Dendritic cell treated with granulocyte-macrophage colony-stimulating factor and Interleukin-4, amounts not matched to agents 40 ng/mL and 50 ng/mL, for 4 days (primary cell): ENCODE data around the gene EEPD1.
A peak's percentile ranks its signal among the peaks of the same experiment; 100 is the strongest.

Source experiments
- H3K27ac Mint-ChIP-seq: one replicate; pipeline ENCODE4 v1.8.0; 2022; ENCODE audit warnings: mild to moderate bottlenecking, mixed read lengths
- H3K27me3 Mint-ChIP-seq: one replicate; pipeline ENCODE4 v1.8.0; 2022; ENCODE audit warnings: mild to moderate bottlenecking, mixed read lengths
- H3K36me3 Mint-ChIP-seq: one replicate; pipeline ENCODE4 v1.8.0; 2022; ENCODE audit warnings: low read depth, mixed read lengths
- H3K4me1 Mint-ChIP-seq: one replicate; pipeline ENCODE4 v1.8.0; 2022; ENCODE audit warnings: low read depth, mixed read lengths
- H3K4me3 Mint-ChIP-seq: one replicate; pipeline ENCODE4 v1.8.0; 2022; ENCODE audit warnings: mild to moderate bottlenecking, moderate library complexity, mixed read lengths
- H3K9me3 Mint-ChIP-seq: one replicate; pipeline ENCODE4 v1.8.0; 2022; ENCODE audit warnings: mixed read lengths
- intact Hi-C: fragments of 100-400 bp; cut with micrococcal nuclease; formaldehyde crosslinking; loops from one replicate; pipeline ENCODE4 v1.15.0; 2022

EEPD1 gene

DNA sequence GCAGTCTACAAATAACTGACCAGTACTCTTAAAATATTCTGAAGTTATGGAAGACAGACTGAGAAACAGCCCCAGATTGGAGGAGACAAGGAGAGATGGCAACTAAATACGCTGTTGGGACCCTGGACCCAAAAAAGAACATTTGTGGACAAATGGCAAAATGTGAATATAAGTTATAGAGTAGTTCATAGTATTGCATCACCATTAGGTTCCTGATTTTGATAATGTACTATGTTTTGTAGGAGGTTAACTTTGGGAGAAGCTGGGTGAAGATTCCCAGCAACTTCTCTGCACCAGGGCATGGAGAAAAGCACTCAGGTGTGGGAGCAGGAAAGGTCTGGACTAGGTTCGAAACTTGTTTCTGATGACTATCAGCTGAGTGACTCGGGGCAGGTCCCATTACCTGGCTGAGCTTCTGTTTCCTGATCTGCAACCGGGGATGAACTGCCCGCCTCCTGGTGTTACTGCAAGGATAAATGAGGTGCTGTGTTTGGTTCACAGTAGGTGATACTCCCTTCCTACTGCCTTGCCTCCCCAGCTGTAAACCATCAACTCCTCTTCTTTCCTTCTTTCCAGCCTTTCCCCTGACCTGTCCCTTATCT, 48.2 kb downstream of the EEPD1 start:
- no peaks in the 10 kb centered on the region for H3K9me3 Mint-ChIP-seq
- H3K4me1 Mint-ChIP-seq: peaks cover 70% of the 10 kb centered on the region
- intact Hi-C loops: no loop called here
- H3K27me3 Mint-ChIP-seq: no peaks in the 10 kb centered on the region
- H3K27ac Mint-ChIP-seq: peak overlapping the region; percentile 41
- H3K36me3 Mint-ChIP-seq: peaks cover 12% of the 10 kb centered on the region
- no peak overlapping the region for H3K4me3 Mint-ChIP-seq

DNA sequence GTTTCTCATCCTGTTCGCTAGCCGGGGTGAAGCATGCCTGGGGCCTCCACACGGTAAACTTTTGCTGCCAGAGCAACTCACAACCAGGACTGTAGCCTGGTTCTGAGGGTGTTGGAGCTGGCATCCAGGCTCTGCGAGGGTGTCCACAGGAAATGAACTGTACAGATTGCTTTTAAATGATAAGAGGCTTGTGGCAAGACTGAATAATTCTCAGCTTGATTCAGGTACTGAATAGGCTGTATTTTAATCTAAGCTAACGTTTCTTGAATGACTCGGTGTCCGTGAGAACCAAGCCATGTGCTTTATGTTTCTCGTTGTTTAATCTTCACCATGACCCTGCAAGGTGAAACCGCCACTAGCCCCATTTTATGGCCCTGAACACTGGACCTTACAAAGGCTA, 49.3 kb downstream of the EEPD1 start:
- intact Hi-C loops: no loop called here
- H3K36me3 Mint-ChIP-seq: peaks cover 8% of the 10 kb centered on the region
- no peaks in the 10 kb centered on the region for H3K27me3 Mint-ChIP-seq
- H3K4me1 Mint-ChIP-seq: peaks cover 82% of the 10 kb centered on the region
- H3K9me3 Mint-ChIP-seq: no peaks in the 10 kb centered on the region
- peak overlapping the region; percentile 41 for H3K27ac Mint-ChIP-seq
- H3K4me3 Mint-ChIP-seq: no peak overlapping the region

DNA sequence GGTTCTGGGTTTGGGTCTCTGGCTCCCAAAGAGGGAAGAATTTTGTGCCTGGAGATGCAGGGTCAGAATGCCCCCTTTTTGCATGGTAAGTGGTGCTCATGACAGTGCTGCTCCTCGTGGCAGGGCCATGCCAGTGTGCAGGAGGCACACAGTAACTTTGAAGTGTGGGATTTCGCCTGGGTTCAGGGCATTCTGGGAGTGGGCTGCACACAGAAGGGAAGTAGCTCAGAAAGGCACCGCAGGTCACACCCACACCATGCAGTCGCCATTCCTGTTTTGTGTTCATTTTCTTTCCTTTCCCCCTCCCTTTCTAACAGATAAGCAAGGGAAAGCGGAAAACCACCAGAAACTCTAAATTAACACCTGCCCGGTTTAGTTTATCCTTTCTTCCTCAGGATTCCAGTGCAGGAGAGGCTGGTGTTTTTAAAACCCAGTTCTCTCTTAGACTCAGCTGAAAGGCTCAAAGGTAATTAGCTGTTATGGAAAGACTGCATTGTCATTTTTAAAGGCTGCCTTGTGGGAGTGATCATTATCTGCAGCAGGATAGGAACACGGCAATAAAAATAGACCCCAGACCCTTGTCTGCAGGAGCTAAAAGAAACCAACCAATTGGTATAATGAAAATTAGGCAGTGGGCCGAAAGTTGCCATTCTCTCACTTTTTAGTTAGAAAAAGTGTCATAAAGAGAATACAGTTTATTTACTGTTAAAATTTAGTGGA, 50.2 kb downstream of the EEPD1 start:
- intact Hi-C loops: no loop called here
- no peaks in the 10 kb centered on the region for H3K27me3 Mint-ChIP-seq
- H3K36me3 Mint-ChIP-seq: peaks cover 8% of the 10 kb centered on the region
- no peak overlapping the region for H3K4me3 Mint-ChIP-seq
- peak overlapping the region; percentile 41 for H3K27ac Mint-ChIP-seq
- no peaks in the 10 kb centered on the region for H3K9me3 Mint-ChIP-seq
- H3K4me1 Mint-ChIP-seq: peaks cover 90% of the 10 kb centered on the region

DNA sequence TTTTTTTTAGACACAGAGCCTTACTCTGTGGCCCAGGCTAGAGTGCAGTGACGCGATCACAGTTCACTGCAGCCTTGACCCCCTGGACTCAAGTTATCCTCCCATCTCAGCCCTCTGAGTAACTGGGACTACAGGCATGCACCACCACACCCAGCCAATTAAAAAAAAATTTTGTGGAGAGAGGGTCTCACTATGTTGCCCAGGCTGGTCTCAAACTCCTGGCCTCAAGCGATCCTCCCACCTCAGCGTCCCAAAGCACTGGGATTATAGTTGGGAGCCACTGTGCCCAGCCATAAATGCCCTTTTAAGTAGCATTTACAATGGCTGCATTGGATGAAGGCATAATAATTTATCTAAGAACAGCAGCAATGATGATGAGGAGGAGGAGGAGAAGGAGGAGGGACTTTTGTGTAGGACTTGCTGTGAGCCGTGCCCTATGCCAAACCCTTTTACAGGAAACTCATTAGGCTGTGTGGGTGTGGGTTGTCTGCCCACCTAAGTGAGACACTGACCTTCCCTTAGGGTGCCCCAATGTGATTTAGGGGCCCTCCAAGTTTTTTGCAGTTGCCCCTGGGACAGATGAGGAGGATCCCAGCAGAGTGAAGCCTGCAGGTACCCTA, 51.1 kb downstream of the EEPD1 start:
- Mint-ChIP-seq H3K27me3 (no peaks in the 10 kb centered on the region), H3K4me3 (no peak overlapping the region), H3K27ac (no peak overlapping the region), H3K9me3 (no peaks in the 10 kb centered on the region), H3K36me3 (peaks cover 8% of the 10 kb centered on the region), H3K4me1 (peaks cover 92% of the 10 kb centered on the region)
- intact Hi-C loops: no loop called here

DNA sequence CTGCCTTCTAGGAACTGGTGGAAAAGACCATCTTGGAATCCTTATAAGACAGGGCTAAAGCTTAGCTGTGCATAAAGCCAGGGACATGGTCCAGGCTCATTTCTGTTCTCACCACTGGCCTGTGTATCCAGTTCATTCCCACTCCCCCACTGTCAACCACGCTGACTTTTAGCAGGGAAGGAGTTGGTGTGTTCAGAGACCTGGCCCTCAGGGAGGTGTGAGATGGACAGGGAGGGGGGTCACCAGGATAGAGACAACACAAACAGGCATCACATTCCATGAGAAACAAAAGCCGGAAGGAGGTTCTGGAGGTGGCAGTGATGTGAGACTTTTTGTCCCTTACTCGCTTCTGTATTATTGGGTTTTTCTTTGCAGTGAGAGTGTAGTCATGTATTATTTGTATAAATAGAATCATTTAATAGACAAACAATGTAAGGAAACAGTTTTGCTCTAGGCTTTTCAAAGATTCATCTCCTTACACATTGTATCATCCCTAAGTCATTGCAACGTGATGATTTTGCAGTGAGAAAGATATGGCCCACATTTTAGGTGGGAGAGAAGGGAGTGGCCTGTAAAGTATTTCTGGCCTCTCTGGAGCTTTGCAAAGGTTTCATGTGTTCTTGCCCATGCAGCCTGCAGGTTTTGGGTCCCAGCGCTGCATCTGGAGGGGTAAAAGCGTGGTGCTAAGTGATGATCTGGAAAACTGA, 52.0 kb downstream of the EEPD1 start:
- Mint-ChIP-seq H3K4me1 (peaks cover 94% of the 10 kb centered on the region), H3K36me3 (peaks cover 8% of the 10 kb centered on the region), H3K4me3 (no peak overlapping the region), H3K27me3 (no peaks in the 10 kb centered on the region), H3K27ac (no peak overlapping the region), H3K9me3 (no peaks in the 10 kb centered on the region)
- intact Hi-C loops: loop anchor here (5.0 kb wide), 1 partner anchor 87 kb away; no protein-coding TSS in a partner anchor

DNA sequence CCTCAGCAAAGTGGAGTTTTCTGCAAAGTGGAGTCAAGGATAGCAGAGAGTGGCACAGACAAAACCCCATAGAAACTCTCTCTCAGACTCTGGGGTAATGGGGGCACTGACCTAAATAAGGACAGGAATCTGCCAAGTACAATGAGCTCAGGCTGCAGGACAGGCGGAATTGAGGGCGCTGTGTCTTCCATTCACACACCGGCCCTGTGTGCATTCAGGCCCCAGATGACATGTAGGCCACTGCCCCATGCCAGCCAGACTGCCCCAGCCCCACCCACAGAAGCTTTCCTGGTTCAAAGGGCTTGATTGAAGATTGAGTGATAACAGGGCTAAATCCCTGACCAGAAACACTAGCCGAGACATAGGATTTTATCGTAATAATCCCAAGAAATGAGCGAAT, 52.7 kb downstream of the EEPD1 start:
- peaks cover 8% of the 10 kb centered on the region for H3K36me3 Mint-ChIP-seq
- intact Hi-C loops: loop anchor here (5.0 kb wide), 1 partner anchor 86 kb away; no protein-coding TSS in a partner anchor
- peaks cover 94% of the 10 kb centered on the region for H3K4me1 Mint-ChIP-seq
- H3K27me3 Mint-ChIP-seq: no peaks in the 10 kb centered on the region
- H3K27ac Mint-ChIP-seq: no peak overlapping the region
- H3K9me3 Mint-ChIP-seq: no peaks in the 10 kb centered on the region
- no peak overlapping the region for H3K4me3 Mint-ChIP-seq

DNA sequence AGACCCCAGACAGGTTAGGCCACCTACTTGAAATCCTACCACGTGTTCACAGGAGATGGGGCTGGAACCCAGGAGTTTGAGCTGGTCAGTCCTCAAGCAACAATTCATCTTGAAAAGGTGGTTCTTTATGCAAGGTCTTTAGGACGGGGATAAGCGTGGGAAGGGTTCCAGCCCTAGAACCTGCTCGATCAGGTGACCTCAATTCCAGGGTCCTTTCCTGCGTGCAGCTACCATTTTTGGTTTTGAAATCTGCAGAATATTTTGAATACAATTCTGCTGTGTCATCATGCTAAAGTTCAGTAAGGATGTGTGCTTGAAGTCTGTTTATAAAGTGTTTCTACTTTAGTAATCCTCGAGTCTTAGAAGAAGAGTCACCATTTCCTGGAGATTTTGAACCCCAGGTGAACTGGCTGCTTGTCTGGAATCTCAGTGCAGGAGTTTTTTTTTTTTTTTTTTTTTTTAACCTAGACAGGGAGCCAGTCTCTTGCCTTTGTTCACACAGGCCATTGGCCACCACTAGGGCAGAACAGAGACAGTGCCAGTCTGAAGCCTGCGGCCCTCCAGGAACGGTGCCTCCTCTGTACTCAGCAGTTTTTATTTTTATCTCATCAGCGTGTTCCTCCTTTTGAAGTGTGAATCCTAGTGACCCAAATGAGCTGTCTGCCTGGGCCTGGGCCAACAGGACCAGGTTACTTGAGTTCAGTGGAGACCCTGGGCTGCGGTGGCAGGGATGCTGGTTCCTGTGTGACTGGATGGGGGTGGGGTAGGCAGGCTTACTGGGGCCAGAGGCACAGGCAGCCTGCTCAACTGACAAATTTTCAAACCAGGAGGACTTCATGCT, 54.6 kb downstream of the EEPD1 start:
- H3K36me3 Mint-ChIP-seq: no peaks in the 10 kb centered on the region
- peak overlapping the region; percentile 90 for H3K27ac Mint-ChIP-seq
- no peak overlapping the region for H3K4me3 Mint-ChIP-seq
- peaks cover 81% of the 10 kb centered on the region for H3K4me1 Mint-ChIP-seq
- intact Hi-C loops: loop anchor here (1.0 to 5.0 kb wide), 4 partner anchors 9 to 88 kb away; no protein-coding TSS in a partner anchor
- H3K27me3 Mint-ChIP-seq: no peaks in the 10 kb centered on the region
- no peaks in the 10 kb centered on the region for H3K9me3 Mint-ChIP-seq

DNA sequence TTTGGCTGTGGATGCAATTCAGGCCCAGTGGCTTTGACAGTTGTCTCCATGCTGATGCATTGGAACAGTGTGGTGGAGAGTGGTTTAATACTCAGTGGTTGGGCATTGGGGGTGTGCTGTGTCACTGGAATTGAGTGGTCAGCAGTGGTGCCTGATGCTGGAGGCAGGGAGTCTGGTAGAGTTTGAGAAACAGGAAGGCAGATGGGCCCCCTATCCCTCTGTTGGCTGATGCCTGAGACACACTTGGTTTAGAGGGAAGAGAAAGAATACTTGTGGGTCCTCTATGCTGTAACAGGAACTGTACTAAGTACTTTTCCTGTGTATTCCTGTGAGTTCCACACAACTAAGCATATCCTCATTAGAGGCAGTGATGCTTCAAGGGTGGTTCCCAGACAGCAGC, 55.4 kb downstream of the EEPD1 start:
- peak overlapping the region; percentile 90 for H3K27ac Mint-ChIP-seq
- H3K27me3 Mint-ChIP-seq: no peaks in the 10 kb centered on the region
- peaks cover 4% of the 10 kb centered on the region for H3K36me3 Mint-ChIP-seq
- H3K4me3 Mint-ChIP-seq: no peak overlapping the region
- intact Hi-C loops: loop anchor here (1.0 to 5.0 kb wide), 4 partner anchors 8 to 89 kb away; no protein-coding TSS in a partner anchor
- H3K4me1 Mint-ChIP-seq: peaks cover 79% of the 10 kb centered on the region
- H3K9me3 Mint-ChIP-seq: peaks cover 2% of the 10 kb centered on the region

DNA sequence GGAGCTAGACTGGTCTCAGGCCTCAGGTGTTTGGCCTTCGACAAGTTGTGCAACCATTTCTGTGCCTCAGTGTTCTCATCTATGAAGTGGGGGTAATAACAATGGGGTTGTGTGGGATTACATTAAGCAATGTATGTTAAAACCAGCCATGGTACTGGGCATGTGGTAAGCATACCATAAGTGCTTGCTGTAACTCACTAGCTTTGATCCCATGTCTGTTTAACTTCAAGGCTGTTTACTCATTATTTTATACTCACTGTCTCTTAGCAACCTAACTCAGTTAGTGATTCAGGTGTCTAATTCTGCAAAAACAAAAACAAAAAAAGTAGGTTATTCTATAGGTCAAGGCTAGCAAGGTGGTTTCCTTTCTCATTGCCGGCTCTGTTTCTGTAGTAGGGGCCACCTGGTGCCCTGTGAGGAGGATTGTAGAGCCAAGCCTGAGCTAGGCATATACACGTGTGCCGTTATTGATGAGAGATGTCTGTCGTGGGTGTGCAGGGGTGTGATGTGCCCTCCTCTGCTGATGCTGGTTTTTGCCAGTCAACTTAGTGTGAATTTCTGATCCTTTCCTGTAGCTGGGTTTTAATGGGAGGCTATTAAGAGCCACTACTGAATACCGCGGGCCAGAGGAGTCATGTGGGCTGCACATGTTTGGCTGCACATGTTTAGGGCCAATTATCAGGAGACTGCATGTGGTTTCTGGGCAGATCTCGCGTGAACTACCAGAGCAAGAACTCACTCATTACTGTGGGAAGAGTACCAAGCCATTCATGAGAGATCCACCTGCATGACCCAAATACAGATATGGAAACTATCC, 56.2 kb downstream of the EEPD1 start:
- Mint-ChIP-seq H3K9me3 (peaks cover 9% of the 10 kb centered on the region), H3K4me1 (peaks cover 79% of the 10 kb centered on the region), H3K27ac (peak overlapping the region; percentile 90), H3K27me3 (no peaks in the 10 kb centered on the region), H3K4me3 (no peak overlapping the region), H3K36me3 (peaks cover 12% of the 10 kb centered on the region)
- intact Hi-C loops: loop anchor here (1.0 to 5.0 kb wide), 4 partner anchors 7 to 90 kb away; no protein-coding TSS in a partner anchor

DNA sequence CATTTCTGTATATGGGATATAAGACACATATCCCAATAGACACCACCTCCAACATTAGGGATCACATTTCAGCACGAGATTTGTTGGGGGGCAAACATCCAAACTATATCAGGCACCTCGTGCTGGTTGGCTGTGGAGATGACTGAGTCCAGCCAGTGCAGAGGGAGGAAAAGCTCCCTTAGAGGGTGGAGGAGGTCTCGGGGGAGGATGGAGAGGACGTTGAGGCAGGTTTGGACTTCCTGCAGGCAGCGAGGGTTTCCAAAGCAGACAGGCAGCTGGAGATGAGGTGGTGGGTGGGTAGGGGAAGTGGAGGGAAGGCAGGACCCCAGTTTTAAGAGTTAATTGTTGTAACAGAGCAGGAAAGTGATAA, 56.7 kb downstream of the EEPD1 start:
- H3K4me3 Mint-ChIP-seq: no peak overlapping the region
- peaks cover 11% of the 10 kb centered on the region for H3K9me3 Mint-ChIP-seq
- intact Hi-C loops: loop anchor here (5.0 kb wide), 1 partner anchor 83 kb away; no protein-coding TSS in a partner anchor
- H3K4me1 Mint-ChIP-seq: peaks cover 78% of the 10 kb centered on the region
- peak overlapping the region; percentile 90 for H3K27ac Mint-ChIP-seq
- H3K36me3 Mint-ChIP-seq: peaks cover 15% of the 10 kb centered on the region
- H3K27me3 Mint-ChIP-seq: no peaks in the 10 kb centered on the region

DNA sequence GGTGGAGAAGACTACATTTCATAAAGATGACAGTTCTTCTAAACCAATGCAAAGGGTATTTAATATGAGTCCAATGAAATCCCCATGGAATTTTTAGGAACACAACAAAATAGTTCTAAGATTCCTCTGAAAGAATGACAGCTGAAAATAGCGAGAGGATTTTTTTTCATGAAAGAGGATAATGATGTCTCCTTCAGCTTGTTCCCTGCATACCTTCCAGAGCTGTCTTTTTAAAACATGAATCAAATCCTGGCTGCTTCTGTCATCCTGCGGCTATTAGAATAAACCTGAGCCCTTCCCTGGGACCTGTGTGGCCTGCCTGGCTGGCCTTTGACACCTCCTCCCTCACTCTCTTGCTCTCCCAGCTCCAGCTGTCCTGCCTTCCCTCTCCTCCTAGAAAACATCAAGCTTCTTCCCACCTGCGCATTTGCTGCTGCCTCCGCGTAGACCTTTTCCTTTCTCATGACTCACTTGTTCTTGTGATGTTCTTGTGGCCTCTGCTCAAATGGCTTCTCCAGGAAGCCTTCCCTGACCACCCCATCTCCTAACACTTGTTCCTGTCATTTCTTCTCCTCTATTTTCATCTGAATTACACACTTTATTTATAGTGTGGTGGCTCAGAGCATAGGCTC, 57.4 kb downstream of the EEPD1 start:
- intact Hi-C loops: no loop called here
- Mint-ChIP-seq H3K9me3 (peaks cover 11% of the 10 kb centered on the region), H3K4me3 (no peak overlapping the region), H3K4me1 (peaks cover 81% of the 10 kb centered on the region), H3K27ac (peak overlapping the region; percentile 90), H3K36me3 (peaks cover 15% of the 10 kb centered on the region), H3K27me3 (no peaks in the 10 kb centered on the region)
